CD4-positive, alpha-beta T cell (primary cell): ENCODE data around the gene RELL2. TPM values are rescaled to one million over a fixed set of nuclear protein-coding genes. Genes with fewer than 3 reads are reported as not detected.

Experiments
- ATAC-seq: fragments of 200-7000 bp; cut with Tn5 transposase; one replicate; pipeline ENCODE4 v1.10.0; 2022; ENCODE audit warnings: mild to moderate bottlenecking; ENCODE audit not compliant: poor library complexity
- CTCF ChIA-PET: fragments of 350-600 bp; sonication (Branson Sonifier 250); formaldehyde crosslinking; loops from one replicate; lab custom pipeline; 2021; ENCODE audit warnings: antibody characterized with exemption, inconsistent platforms; lab: Charles Lee
- POLR2A ChIA-PET: fragments of 350-600 bp; sonication (Branson Sonifier 250); formaldehyde crosslinking; loops from one replicate; lab custom pipeline; 2021; ENCODE audit warnings: antibody characterized with exemption, inconsistent platforms; lab: Charles Lee
- DNase-seq, 14 experiments: peaks; one replicate each; pipeline ENCODE4 v3.0.0-alpha.2; 2013 to 2020; ENCODE audit warnings: mixed read lengths in 2 of 14
- H3K27ac ChIP-seq, 2 donors: one replicate each; pipeline versions ENCODE4 v1.5.1 to v1.7.0; 2013; ENCODE audit warnings: low read length in 2 of 2, low read depth in 1 of 2, mild to moderate bottlenecking in 1 of 2
- H3K27me3 ChIP-seq, 2 experiments: 1 replicate in 1 of 2; 2 replicates in 1 of 2; pipeline versions ENCODE4 v1.6.1 to v1.7.0; 2013; ENCODE audit warnings: low read length in 2 of 2, control low read depth in 1 of 2, mild to moderate bottlenecking in 1 of 2, moderate library complexity in 1 of 2; ENCODE audit not compliant: insufficient read depth in 2 of 2, control insufficient read depth in 1 of 2
- H3K36me3 ChIP-seq: one replicate; pipeline ENCODE4 v1.6.1; 2013; ENCODE audit warnings: low read length, control low read depth; ENCODE audit not compliant: insufficient read depth
- H3K4me1 ChIP-seq: one replicate; pipeline ENCODE4 v1.6.1; 2013; ENCODE audit warnings: low read length, control low read depth; ENCODE audit not compliant: insufficient read depth
- H3K4me3 ChIP-seq: one replicate; pipeline ENCODE4 v1.5.1; 2013; ENCODE audit warnings: mild to moderate bottlenecking, low read length, moderate library complexity
- H3K9me3 ChIP-seq, 2 experiments: 1 replicate in 1 of 2; 2 replicates in 1 of 2; pipeline versions ENCODE4 v1.6.1 to v1.7.0; 2013; ENCODE audit warnings: low read length in 2 of 2, mild to moderate bottlenecking in 2 of 2, control low read depth in 1 of 2, moderate library complexity in 1 of 2; ENCODE audit not compliant: control insufficient read depth in 1 of 2, insufficient read depth in 1 of 2
- H3K27ac Mint-ChIP-seq: one replicate; pipeline ENCODE4 v1.8.0; 2020; ENCODE audit warnings: mixed read lengths
- H3K27me3 Mint-ChIP-seq: one replicate; pipeline ENCODE4 v1.8.0; 2021; ENCODE audit warnings: mixed read lengths
- H3K36me3 Mint-ChIP-seq: one replicate; pipeline ENCODE4 v1.8.0; 2021; ENCODE audit warnings: low read depth, mixed read lengths
- H3K4me1 Mint-ChIP-seq: one replicate; pipeline ENCODE4 v1.8.0; 2021; ENCODE audit warnings: low read depth, mixed read lengths
- H3K4me3 Mint-ChIP-seq: one replicate; pipeline ENCODE4 v1.8.0; 2020; ENCODE audit warnings: mild to moderate bottlenecking, mixed read lengths
- H3K9me3 Mint-ChIP-seq: one replicate; pipeline ENCODE4 v1.8.0; 2020; ENCODE audit warnings: mixed read lengths
- intact Hi-C, 2 experiments: fragments of 100-400 bp; cut with DNase I in 1 of 2; cut with micrococcal nuclease in 1 of 2; formaldehyde crosslinking; loops; one replicate each; pipeline versions ENCODE4 v1.15.1 to v1.9.0; 2023 to 2025; cut with DNase I, micrococcal nuclease
- total RNA-seq, 174 experiments: library from RNA in 2 of 174; stranded (reverse) in 2 of 174; gene quantifications; one replicate each; pipeline ENCODE4 v1.2.3 and lab custom pipeline; 2021 to 2026
- TF ChIP-seq, protein P1 (sequence below): fragments of 200-600 bp; IDR thresholded peaks from one replicate; pipeline ENCODE4 v1.8.0; 2022; ENCODE audit warnings: antibody characterized with exemption, mild to moderate bottlenecking

Gene RELL2
- total RNA-seq, 2 experiments from 2014 or later, result 10.9 to 11.4 TPM

DNA sequence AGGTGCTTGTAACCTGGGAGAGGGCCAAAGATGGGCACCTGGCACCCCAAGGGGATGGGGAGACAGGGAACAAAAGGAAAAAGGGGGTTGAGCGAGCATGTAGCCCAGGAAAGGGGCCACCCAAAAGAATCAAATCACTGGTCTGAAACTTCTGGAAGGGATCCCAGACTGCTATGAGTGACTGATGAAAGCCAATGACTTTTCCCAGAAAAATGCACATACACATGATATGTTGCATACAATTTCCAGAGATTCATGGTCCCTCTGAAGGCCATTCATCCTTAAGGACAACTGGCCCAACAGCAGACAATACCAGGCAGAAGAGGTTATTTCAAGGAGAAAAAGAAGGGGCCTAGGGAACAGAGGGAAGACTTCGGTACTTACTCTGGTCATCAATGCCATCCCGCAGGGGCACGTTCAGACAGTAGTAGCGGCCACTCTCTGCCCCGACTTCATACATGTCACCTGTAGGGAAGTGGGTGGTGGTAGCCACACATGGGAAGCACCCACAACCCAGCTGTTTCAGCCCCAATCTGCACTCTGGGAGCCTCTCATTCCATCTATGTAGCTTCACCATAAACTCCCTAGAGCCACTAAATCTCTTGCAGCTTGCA lies 8.5 kb upstream of the RELL2 start:
- no peaks in the 10 kb centered on the region for H3K27me3 Mint-ChIP-seq
- Histone ChIP-seq H3K9me3 (no peaks in the 10 kb centered on the region), H3K36me3 (peaks cover 79% of the 10 kb centered on the region), H3K27me3 (no peaks in the 10 kb centered on the region), H3K4me1 (peaks cover 3% of the 10 kb centered on the region), H3K27ac (no peak overlapping the region), H3K4me3 (no peak overlapping the region)
- ATAC-seq (no peak), DNase-seq (no peak)
- peaks cover 32% of the 10 kb centered on the region for H3K4me1 Mint-ChIP-seq
- TF ChIP-seq, protein P1, sequence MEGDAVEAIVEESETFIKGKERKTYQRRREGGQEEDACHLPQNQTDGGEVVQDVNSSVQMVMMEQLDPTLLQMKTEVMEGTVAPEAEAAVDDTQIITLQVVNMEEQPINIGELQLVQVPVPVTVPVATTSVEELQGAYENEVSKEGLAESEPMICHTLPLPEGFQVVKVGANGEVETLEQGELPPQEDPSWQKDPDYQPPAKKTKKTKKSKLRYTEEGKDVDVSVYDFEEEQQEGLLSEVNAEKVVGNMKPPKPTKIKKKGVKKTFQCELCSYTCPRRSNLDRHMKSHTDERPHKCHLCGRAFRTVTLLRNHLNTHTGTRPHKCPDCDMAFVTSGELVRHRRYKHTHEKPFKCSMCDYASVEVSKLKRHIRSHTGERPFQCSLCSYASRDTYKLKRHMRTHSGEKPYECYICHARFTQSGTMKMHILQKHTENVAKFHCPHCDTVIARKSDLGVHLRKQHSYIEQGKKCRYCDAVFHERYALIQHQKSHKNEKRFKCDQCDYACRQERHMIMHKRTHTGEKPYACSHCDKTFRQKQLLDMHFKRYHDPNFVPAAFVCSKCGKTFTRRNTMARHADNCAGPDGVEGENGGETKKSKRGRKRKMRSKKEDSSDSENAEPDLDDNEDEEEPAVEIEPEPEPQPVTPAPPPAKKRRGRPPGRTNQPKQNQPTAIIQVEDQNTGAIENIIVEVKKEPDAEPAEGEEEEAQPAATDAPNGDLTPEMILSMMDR, result no peak
- H3K36me3 Mint-ChIP-seq, result peaks cover 95% of the 10 kb centered on the region
- intact Hi-C loops, result no loop called here
- CTCF ChIA-PET, result interaction anchor here (1.2 to 1.4 kb wide), 2 partner anchors 9 to 36 kb away, joined by 4 to 5 read pairs; partner anchors contain the start of gene DIAPH1
- no peak overlapping the region for H3K4me3 Mint-ChIP-seq
- POLR2A ChIA-PET, result interaction anchor here (2.2 kb wide), 1 partner anchor 9 kb away, joined by 5 read pairs; the partner anchor contains the start of gene RELL2
- no peaks in the 10 kb centered on the region for H3K9me3 Mint-ChIP-seq
- no peak overlapping the region for H3K27ac Mint-ChIP-seq

GRCh38 chr5:141630570-141631140 lies 6.1 kb upstream of the RELL2 start:
- no peak overlapping the region for H3K27ac ChIP-seq
- no peak overlapping the region for H3K4me3 ChIP-seq
- Mint-ChIP-seq H3K4me1 (peaks cover 43% of the 10 kb centered on the region), H3K4me3 (no peak overlapping the region), H3K27ac (no peak overlapping the region), H3K27me3 (no peaks in the 10 kb centered on the region), H3K9me3 (no peaks in the 10 kb centered on the region), H3K36me3 (peaks cover 87% of the 10 kb centered on the region)
- no peak for ATAC-seq
- CTCF ChIA-PET, result interaction anchor here (1.3 to 6.3 kb wide), 3 partner anchors 10 to 38 kb away, joined by 3 to 43 read pairs (median 18); partner anchors contain the start of gene DIAPH1
- TF ChIP-seq, protein P1, result no peak
- DNase-seq, result no peak
- no peaks in the 10 kb centered on the region for H3K9me3 ChIP-seq
- intact Hi-C loops, result no loop called here
- no peaks in the 10 kb centered on the region for H3K27me3 ChIP-seq
- POLR2A ChIA-PET, result interaction anchor here (1.0 to 8.8 kb wide), 3 partner anchors 12 to 33 kb away, joined by 4 to 100 read pairs (median 5); partner anchors contain the start of gene DIAPH1
- H3K36me3 ChIP-seq, result peaks cover 63% of the 10 kb centered on the region
- H3K4me1 ChIP-seq, result peaks cover 15% of the 10 kb centered on the region

GRCh38 chr5:141632650-141633049 lies 4.1 kb upstream of the RELL2 start:
- Mint-ChIP-seq H3K4me1 (peaks cover 50% of the 10 kb centered on the region), H3K36me3 (peaks cover 73% of the 10 kb centered on the region), H3K27ac (no peak overlapping the region), H3K4me3 (no peak overlapping the region), H3K27me3 (no peaks in the 10 kb centered on the region), H3K9me3 (no peaks in the 10 kb centered on the region)
- Histone ChIP-seq H3K27ac (no peak overlapping the region), H3K27me3 (no peaks in the 10 kb centered on the region), H3K4me1 (peaks cover 29% of the 10 kb centered on the region), H3K9me3 (no peaks in the 10 kb centered on the region), H3K36me3 (peaks cover 49% of the 10 kb centered on the region), H3K4me3 (no peak overlapping the region)
- TF ChIP-seq, protein P1, result no peak
- ChIA-PET CTCF (interaction anchor here (2.0 to 6.3 kb wide), 4 partner anchors 13 to 69 kb away, joined by 9 to 77 read pairs (median 30); partner anchors contain the start of gene DIAPH1), POLR2A (interaction anchor here (1.0 to 8.8 kb wide), 4 partner anchors 14 to 40 kb away, joined by 3 to 100 read pairs (median 8); partner anchors contain the start of genes DIAPH1 and FCHSD1)
- ATAC-seq (no peak), DNase-seq (no peak)
- intact Hi-C loops, result no loop called here
